Gastrocnemius medialis (tissue), 4 donors: ENCODE data around the gene DPCD. TPM values are rescaled to one million over a fixed set of nuclear protein-coding genes. Genes with fewer than 3 reads are reported as not detected.

ENCODE experiments used
- ATAC-seq, 2 donors: fragments of 150-250 bp; one replicate each; pipeline ENCODE4 v1.9.1; 2016
- DNase-seq, 2 donors: peaks; one replicate each; pipeline ENCODE4 v3.0.0-alpha.2; 2019
- H3K27ac ChIP-seq, 4 donors: fragments of 200-600 bp; sonication (generic); 1 replicate in 1 of 4; 2 replicates in 3 of 4; pipeline ENCODE4 v1.5.1; 2016 to 2018; ENCODE audit warnings: mild to moderate bottlenecking in 2 of 4, moderate library complexity in 1 of 4
- H3K27me3 ChIP-seq, 3 donors: fragments of 200-600 bp; sonication (generic) in 2 of 3; 1 replicate in 1 of 3; 2 replicates in 2 of 3; pipeline versions ENCODE4 v1.5.1 to v1.6.0; 2016 to 2019; ENCODE audit warnings: mild to moderate bottlenecking in 1 of 3, moderate library complexity in 1 of 3
- H3K36me3 ChIP-seq, 2 donors: fragments of 200-600 bp; sonication (generic) in 1 of 2; one replicate each; pipeline ENCODE4 v1.5.1; 2017 to 2018
- H3K4me1 ChIP-seq, 2 donors: fragments of 200-600 bp; sonication (generic) in 1 of 2; one replicate each; pipeline ENCODE4 v1.5.1; 2016 to 2017; ENCODE audit warnings: mild to moderate bottlenecking in 2 of 2
- H3K4me3 ChIP-seq, 4 donors: fragments of 200-600 bp; sonication (generic) in 3 of 4; 1 replicate in 1 of 4; 2 replicates in 3 of 4; pipeline ENCODE4 v1.5.1; 2016 to 2019; ENCODE audit warnings: mild to moderate bottlenecking in 2 of 4
- H3K9me3 ChIP-seq, 3 donors: fragments of 200-600 bp; sonication (generic) in 2 of 3; 1 replicate in 1 of 3; 2 replicates in 2 of 3; pipeline ENCODE4 v1.5.1; 2016 to 2019
- CTCF ChIP-seq, 5 experiments: fragments of 450-650 bp in 3 of 5; fragments of 200-600 bp in 2 of 5; sonication (generic) in 2 of 5; IDR thresholded peaks in 4 of 5; conservative IDR thresholded peaks in 1 of 5; 1 replicate in 4 of 5; 2 replicates in 1 of 5; pipeline ENCODE4 v1.5.1; 2016 to 2019; ENCODE audit warnings: antibody characterized with exemption in 5 of 5, mild to moderate bottlenecking in 3 of 5, moderate library complexity in 3 of 5
- POLR2A ChIP-seq, 2 donors: fragments of 450-650 bp; IDR thresholded peaks; one replicate each; pipeline ENCODE4 v1.6.1; 2017; ENCODE audit warnings: antibody characterized with exemption in 2 of 2, mild to moderate bottlenecking in 2 of 2, moderate library complexity in 2 of 2
- in situ Hi-C, 4 donors: fragments of 200-750 bp; cut with MboI; loops; one replicate each; pipeline versions ENCODE4 v1.15.0 to v1.8.0; 2017; ENCODE audit warnings: low sequenced_read_pairs in 4 of 4
- intact Hi-C: fragments of 100-400 bp; cut with DNase I; formaldehyde crosslinking; loops from one replicate; pipeline ENCODE4 v1.15.1; 2023; ENCODE audit warnings: low total_unique reads
- total RNA-seq, 4 donors: library from RNA; depleted of rRNA; stranded (reverse); fragments of >200 nt; gene quantifications; one replicate each; pipeline versions ENCODE4 v1.1.0 to v1.2.3, GENCODE V29; 2016

The DPCD gene
- total RNA-seq, 4 donors from 2014 or later, result 17.8 to 38.4 (median 22.9) TPM

GRCh38 chr10:101560298-101561067 lies 27.6 kb upstream of the DPCD start:
- Histone ChIP-seq H3K27ac (no peak overlapping the region), H3K4me3 (no peak overlapping the region), H3K27me3 (peaks cover 0 to 8% (median 8%) of the 10 kb centered on the region in 3 donors), H3K4me1 (no peaks in the 10 kb centered on the region), H3K9me3 (no peaks in the 10 kb centered on the region), H3K36me3 (no peaks in the 10 kb centered on the region)
- ATAC-seq, result no peak
- no peak for DNase-seq
- in situ Hi-C loops (loop anchor here (10.0 to 25.0 kb wide), 4 partner anchors 248 to 346 kb away; no protein-coding TSS in a partner anchor), intact Hi-C loops (no loop called here)
- TF ChIP-seq CTCF (IDR thresholded peaks at IDR 0.05 in 4 of 5, conservative IDR thresholded peaks at IDR 0.05 in 1 of 5), result no peak
- TF ChIP-seq POLR2A (IDR thresholded peaks at IDR 0.05), result no peak

GRCh38 chr10:101561068-101561915 lies 26.8 kb upstream of the DPCD start:
- peaks cover 5 to 16% (median 16%) of the 10 kb centered on the region in 3 donors for H3K27me3 ChIP-seq
- intact Hi-C loops, result no loop called here
- H3K27ac ChIP-seq, result no peak overlapping the region
- TF ChIP-seq CTCF (IDR thresholded peaks at IDR 0.05 in 4 of 5, conservative IDR thresholded peaks at IDR 0.05 in 1 of 5) (no peak), POLR2A (IDR thresholded peaks at IDR 0.05) (no peak)
- H3K9me3 ChIP-seq, result no peaks in the 10 kb centered on the region
- in situ Hi-C loops, result loop anchor here (10.0 to 25.0 kb wide), 4 partner anchors 249 to 346 kb away; no protein-coding TSS in a partner anchor
- DNase-seq, result no peak
- no peak for ATAC-seq
- no peaks in the 10 kb centered on the region for H3K36me3 ChIP-seq
- H3K4me3 ChIP-seq, result no peak overlapping the region
- peaks cover 0 to 3% of the 10 kb centered on the region in 2 donors for H3K4me1 ChIP-seq

- in situ Hi-C loops, result loop anchor here (10.0 to 25.0 kb wide), 4 partner anchors 250 to 347 kb away; no protein-coding TSS in a partner anchor
Observed at GRCh38 chr10:101562231-101562630, 25.9 kb upstream of the DPCD start.

GRCh38 chr10:101563007-101563406 lies 25.1 kb upstream of the DPCD start:
- no peak overlapping the region for H3K27ac ChIP-seq
- H3K9me3 ChIP-seq, result no peaks in the 10 kb centered on the region
- H3K36me3 ChIP-seq, result no peaks in the 10 kb centered on the region
- in situ Hi-C loops, result loop anchor here (10.0 to 25.0 kb wide), 4 partner anchors 251 to 348 kb away; no protein-coding TSS in a partner anchor
- intact Hi-C loops, result no loop called here
- H3K27me3 ChIP-seq, result peaks cover 19 to 32% (median 30%) of the 10 kb centered on the region in 3 donors
- no peak for DNase-seq
- H3K4me3 ChIP-seq, result no peak overlapping the region
- TF ChIP-seq CTCF (IDR thresholded peaks at IDR 0.05 in 4 of 5, conservative IDR thresholded peaks at IDR 0.05 in 1 of 5), result no peak
- TF ChIP-seq POLR2A (IDR thresholded peaks at IDR 0.05), result no peak
- no peak for ATAC-seq
- peaks cover 0 to 7% of the 10 kb centered on the region in 2 donors for H3K4me1 ChIP-seq

More at GRCh38 chr10:101562231-101562630, 25.9 kb upstream of the DPCD start:
- Histone ChIP-seq H3K4me3 (no peak overlapping the region), H3K4me1 (peaks cover 0 to 7% of the 10 kb centered on the region in 2 donors), H3K36me3 (no peaks in the 10 kb centered on the region), H3K27me3 (peaks cover 14 to 25% (median 23%) of the 10 kb centered on the region in 3 donors), H3K9me3 (no peaks in the 10 kb centered on the region), H3K27ac (no peak overlapping the region)
- ATAC-seq (no peak), DNase-seq (no peak)
- intact Hi-C loops, result no loop called here
- TF ChIP-seq POLR2A (IDR thresholded peaks at IDR 0.05) (no peak), CTCF (IDR thresholded peaks at IDR 0.05 in 4 of 5, conservative IDR thresholded peaks at IDR 0.05 in 1 of 5) (no peak)
